Keratinocyte (primary cell): ENCODE results near the gene SLC6A3. TPM values are rescaled to one million over a fixed set of nuclear protein-coding genes. Genes with fewer than 3 reads are reported as not detected.

ENCODE experiments used
- DNase-seq: peaks from one replicate; pipeline ENCODE4 v3.0.0-alpha.2; 2011; ENCODE audit warnings: low read depth, missing footprints, low spot score
- FAIRE-seq: peaks from 2 replicates; lab custom pipeline; 2011; peaks lifted over from hg19 to GRCh38; lab: Jason Lieb, UNC
- H2AFZ ChIP-seq: 2 replicates; pipeline ENCODE4 v1.6.0; 2012; ENCODE audit warnings: low read length, control low read depth, inconsistent platforms; ENCODE audit not compliant: control insufficient read depth
- H3K27ac ChIP-seq: 2 replicates; pipeline ENCODE4 v1.5.1; 2011; ENCODE audit warnings: low read length; ENCODE audit not compliant: control insufficient read depth, insufficient read depth
- H3K27me3 ChIP-seq: 3 replicates; pipeline ENCODE4 v1.6.0; 2011; ENCODE audit warnings: low read length; ENCODE audit not compliant: control insufficient read depth, insufficient read depth; ENCODE audit errors: extremely low read depth
- H3K36me3 ChIP-seq, 2 experiments: 2 replicates in 1 of 2; 3 replicates in 1 of 2; pipeline ENCODE4 v1.5.1; 2011; ENCODE audit warnings: low read length in 2 of 2, mild to moderate bottlenecking in 1 of 2; ENCODE audit not compliant: control insufficient read depth in 2 of 2, insufficient read depth in 2 of 2; ENCODE audit errors: extremely low read depth in 1 of 2
- H3K4me1 ChIP-seq: 3 replicates; pipeline ENCODE4 v1.5.1; 2011; ENCODE audit warnings: low read length; ENCODE audit not compliant: control insufficient read depth, insufficient read depth; ENCODE audit errors: extremely low read depth
- H3K4me2 ChIP-seq: 3 replicates; pipeline ENCODE4 v1.6.0; 2011; ENCODE audit warnings: low read depth, low read length; ENCODE audit not compliant: control insufficient read depth, insufficient read depth; ENCODE audit errors: extremely low read depth
- H3K4me3 ChIP-seq, 3 experiments: fragments of 200-600 bp in 1 of 3; sonication (generic) in 1 of 3; 2 replicates in 2 of 3; 3 replicates in 1 of 3; pipeline ENCODE4 v1.5.1; 2011 to 2016; ENCODE audit warnings: low read length in 3 of 3, mild to moderate bottlenecking in 3 of 3, control low read depth in 2 of 3, inconsistent platforms in 1 of 3, low read depth in 1 of 3, mixed read lengths in 1 of 3, mixed run types in 1 of 3, moderate library complexity in 1 of 3; ENCODE audit not compliant: control insufficient read depth in 2 of 3, insufficient read depth in 2 of 3; ENCODE audit errors: extremely low read depth in 1 of 3
- H3K79me2 ChIP-seq: 2 replicates; pipeline ENCODE4 v1.6.0; 2012; ENCODE audit warnings: low read length; ENCODE audit not compliant: control insufficient read depth, insufficient read depth
- H3K9ac ChIP-seq: 3 replicates; pipeline ENCODE4 v1.6.0; 2011; ENCODE audit warnings: low read length; ENCODE audit not compliant: control insufficient read depth, insufficient read depth; ENCODE audit errors: extremely low read depth
- H3K9me1 ChIP-seq: 3 replicates; pipeline ENCODE4 v1.6.0; 2011; ENCODE audit warnings: low read length; ENCODE audit not compliant: control insufficient read depth, insufficient read depth; ENCODE audit errors: extremely low read depth
- H3K9me3 ChIP-seq: 2 replicates; pipeline ENCODE4 v1.5.1; 2012; ENCODE audit warnings: low read depth, low read length; ENCODE audit not compliant: control insufficient read depth
- H4K20me1 ChIP-seq: 3 replicates; pipeline ENCODE4 v1.6.0; 2011; ENCODE audit warnings: low read length; ENCODE audit not compliant: control insufficient read depth, insufficient read depth; ENCODE audit errors: extremely low read depth
- CTCF ChIP-seq, 3 experiments: IDR thresholded peaks in 1 of 3; conservative IDR thresholded peaks in 1 of 3; optimal IDR thresholded peaks in 1 of 3; 2 replicates in 2 of 3; 3 replicates in 1 of 3; pipeline versions ENCODE3 to v1.5.1; 2011; ENCODE audit warnings: low read length in 3 of 3, mild to moderate bottlenecking in 3 of 3, moderate library complexity in 2 of 3, control low read depth in 1 of 3, inconsistent platforms in 1 of 3; ENCODE audit not compliant: insufficient read depth in 2 of 3; ENCODE audit errors: extremely low read depth in 1 of 3
- EZH2 ChIP-seq: IDR thresholded peaks from one replicate; pipeline ENCODE4 v1.6.1; 2012; ENCODE audit warnings: inconsistent platforms, mild to moderate bottlenecking, low read length, moderate library complexity
- dilution Hi-C: fragments of 300-500 bp; cut with MboI; formaldehyde crosslinking; loops from one replicate; pipeline ENCODE4 v1.7.0; 2020; ENCODE audit warnings: low sequenced_read_pairs; ENCODE audit not compliant: extremely low pct_ligation_motif_present
- polyA plus RNA-seq, 5 experiments: library from polyadenylated mRNA; depleted of rRNA in 3 of 5; stranded (reverse) in 3 of 5; stranded (forward) in 1 of 5; unstranded in 1 of 5; fragments of >200 nt; gene quantifications; 1 replicate in 1 of 5; 2 replicates in 3 of 5; 3 replicates in 1 of 5; pipeline versions ENCODE4 v1.2.1 to v1.2.3, GENCODE V29; 2011 to 2012; ENCODE audit warnings: missing spikeins in 2 of 5, low read depth in 1 of 5, low replicate concordance in 1 of 5

SLC6A3 gene
- polyA plus RNA-seq, 1 donor (not counting 4 experiments of a cell fraction or from before 2014, with no cell fraction given) = 0.03 TPM

DNA sequence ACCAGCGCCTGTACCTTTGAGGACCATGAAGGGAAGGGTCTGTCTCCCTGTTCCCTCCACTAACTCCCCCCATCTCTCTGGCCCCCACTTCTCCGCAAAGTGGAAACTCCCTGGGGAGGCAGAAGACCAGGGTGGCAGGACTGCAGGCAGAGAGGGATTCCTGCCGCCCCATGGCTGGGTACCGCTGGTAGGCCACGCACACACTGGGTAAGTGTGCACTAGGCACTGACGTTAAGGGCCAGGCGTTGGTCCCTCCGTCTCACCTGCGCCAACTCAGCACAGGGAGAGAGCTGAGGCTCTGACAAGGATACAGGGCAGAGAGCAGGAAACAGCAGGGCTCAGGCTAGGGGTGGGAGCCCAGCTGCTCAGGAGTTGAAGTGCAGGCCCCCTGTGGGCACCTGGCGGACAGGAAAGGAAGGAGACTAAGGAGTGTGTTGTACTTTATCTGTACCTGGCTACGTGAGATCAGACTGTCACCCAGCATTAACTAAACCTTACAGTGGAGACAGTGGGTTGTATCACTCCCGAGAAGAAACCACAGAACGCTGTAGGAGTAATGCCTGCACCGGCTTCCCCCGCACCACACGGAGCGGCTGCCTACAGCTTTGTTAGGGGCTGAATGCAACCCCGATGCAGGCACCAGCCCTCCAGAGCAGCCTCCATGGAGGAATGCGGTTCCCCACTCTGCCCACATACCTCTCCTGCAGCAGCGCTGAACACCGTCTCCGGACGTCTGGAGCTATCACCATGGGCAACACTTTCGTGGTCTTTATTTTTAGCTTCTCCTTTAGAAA, 66.2 kb downstream of the SLC6A3 start:
- no peaks in the 10 kb centered on the region for H4K20me1 ChIP-seq
- H3K36me3 ChIP-seq = no peaks in the 10 kb centered on the region
- H3K9me1 ChIP-seq = no peaks in the 10 kb centered on the region
- H3K9ac ChIP-seq = no peak overlapping the region
- no peak overlapping the region for H3K27ac ChIP-seq
- H3K4me3 ChIP-seq = no peak overlapping the region
- peaks cover 7% of the 10 kb centered on the region for H3K27me3 ChIP-seq
- peaks cover 2% of the 10 kb centered on the region for H3K9me3 ChIP-seq
- no peaks in the 10 kb centered on the region for H3K4me1 ChIP-seq
- no peaks in the 10 kb centered on the region for H3K79me2 ChIP-seq
- no peak for DNase-seq
- FAIRE-seq = no peak
- H3K4me2 ChIP-seq = no peak overlapping the region
- no peak overlapping the region for H2AFZ ChIP-seq
- TF ChIP-seq EZH2 = no peak
- no peak for TF ChIP-seq CTCF (optimal IDR thresholded peaks at IDR 0.05 in 1 of 3, IDR thresholded peaks at IDR 0.05 in 1 of 3, conservative IDR thresholded peaks at IDR 0.05 in 1 of 3; ENCODE audit: extremely low read depth in 1 of 3, insufficient read depth in 2 of 3, low read length in 3 of 3)
- dilution Hi-C loops = no loop called here

DNA sequence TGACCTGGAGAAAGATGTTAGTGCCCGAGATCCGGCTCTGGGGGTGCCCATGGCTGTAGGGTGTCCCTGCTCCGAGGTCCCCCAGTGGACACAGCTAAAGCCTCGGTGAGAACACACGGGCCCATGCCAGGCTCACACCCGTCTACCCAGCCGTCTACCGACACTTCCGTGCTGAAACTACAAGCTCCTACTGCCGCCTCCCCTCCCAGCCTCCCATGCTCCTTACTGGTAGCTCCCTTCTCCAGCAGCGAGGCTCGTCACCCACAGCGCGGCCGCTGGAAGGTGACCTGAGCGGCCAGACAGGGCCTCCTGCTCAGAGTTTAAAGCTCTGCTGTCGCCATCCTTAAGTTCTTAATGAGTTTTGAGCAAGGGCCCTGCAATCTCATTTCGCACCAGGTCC, 67.1 kb downstream of the SLC6A3 start:
- Histone ChIP-seq H3K9me3 (peaks cover 2% of the 10 kb centered on the region), H3K4me3 (no peak overlapping the region), H3K9ac (no peak overlapping the region), H3K9me1 (no peaks in the 10 kb centered on the region), H2AFZ (no peak overlapping the region), H3K4me1 (no peaks in the 10 kb centered on the region), H3K36me3 (no peaks in the 10 kb centered on the region), H3K4me2 (no peak overlapping the region), H3K27me3 (peaks cover 7% of the 10 kb centered on the region), H3K27ac (no peak overlapping the region), H3K79me2 (no peaks in the 10 kb centered on the region), H4K20me1 (no peaks in the 10 kb centered on the region)
- FAIRE-seq (no peak), DNase-seq (no peak)
- TF ChIP-seq EZH2 (no peak), CTCF (optimal IDR thresholded peaks at IDR 0.05 in 1 of 3, IDR thresholded peaks at IDR 0.05 in 1 of 3, conservative IDR thresholded peaks at IDR 0.05 in 1 of 3; ENCODE audit: extremely low read depth in 1 of 3, insufficient read depth in 2 of 3, low read length in 3 of 3) (no peak)
- dilution Hi-C loops = no loop called here
